CD4-positive, CD25-positive, alpha-beta regulatory T cell (primary cell): Measurements from ENCODE around the gene PRX. TPM values are rescaled to one million over a fixed set of nuclear protein-coding genes. Genes with fewer than 3 reads are reported as not detected.

ENCODE experiments used
- ATAC-seq, 2 donors: fragments of 150-1000 bp; cut with Tn5 transposase; one replicate each; pipeline ENCODE4 v1.10.0; 2021; ENCODE audit warnings: low read depth in 2 of 2, moderate number of reproducible peaks in 2 of 2, moderate library complexity in 1 of 2
- DNase-seq, 3 donors: peaks; one replicate each; pipeline versions ENCODE4 v3.0.0 to v3.0.0-alpha.2; 2012 to 2022; ENCODE audit warnings: mixed read lengths in 1 of 3
- H3K27ac ChIP-seq: one replicate; pipeline ENCODE4 v1.7.0; 2013; ENCODE audit warnings: mild to moderate bottlenecking, low read length; ENCODE audit not compliant: insufficient read depth, poor library complexity, severe bottlenecking
- H3K27me3 ChIP-seq: one replicate; pipeline ENCODE4 v1.7.0; 2013; ENCODE audit warnings: low read length; ENCODE audit not compliant: control insufficient read depth, insufficient read depth
- H3K36me3 ChIP-seq: one replicate; pipeline ENCODE4 v1.7.0; 2013; ENCODE audit warnings: mild to moderate bottlenecking, low read length, moderate library complexity; ENCODE audit not compliant: control insufficient read depth, insufficient read depth
- H3K4me1 ChIP-seq: 2 replicates; pipeline ENCODE4 v1.7.0; 2013; ENCODE audit warnings: mild to moderate bottlenecking, low read length; ENCODE audit not compliant: insufficient read depth, control insufficient read depth, poor library complexity, severe bottlenecking
- H3K4me3 ChIP-seq: one replicate; pipeline ENCODE4 v1.7.0; 2013; ENCODE audit warnings: low read depth, mild to moderate bottlenecking, low read length, moderate library complexity
- H3K9me3 ChIP-seq, 2 experiments: 1 replicate in 1 of 2; 2 replicates in 1 of 2; pipeline ENCODE4 v1.7.0; 2013; ENCODE audit warnings: low read length in 2 of 2, mild to moderate bottlenecking in 1 of 2, moderate library complexity in 1 of 2; ENCODE audit not compliant: control insufficient read depth in 2 of 2
- H3K27ac Mint-ChIP-seq, 3 donors: one replicate each; pipeline ENCODE4 v1.8.0; 2020 to 2022; ENCODE audit warnings: mild to moderate bottlenecking in 3 of 3, mixed read lengths in 3 of 3, moderate library complexity in 2 of 3
- H3K27me3 Mint-ChIP-seq: one replicate; pipeline ENCODE4 v1.8.0; 2022; ENCODE audit warnings: mild to moderate bottlenecking, mixed read lengths
- H3K36me3 Mint-ChIP-seq: one replicate; pipeline ENCODE4 v1.8.0; 2020; ENCODE audit warnings: mixed read lengths
- H3K4me1 Mint-ChIP-seq, 4 donors: one replicate each; pipeline ENCODE4 v1.8.0; 2020 to 2022; ENCODE audit warnings: mixed read lengths in 4 of 4, mild to moderate bottlenecking in 1 of 4
- H3K4me3 Mint-ChIP-seq, 4 donors: one replicate each; pipeline ENCODE4 v1.8.0; 2020 to 2022; ENCODE audit warnings: mild to moderate bottlenecking in 4 of 4, mixed read lengths in 4 of 4, moderate library complexity in 3 of 4
- H3K9me3 Mint-ChIP-seq, 7 donors: one replicate each; pipeline ENCODE4 v1.8.0; 2020 to 2022; ENCODE audit warnings: mixed read lengths in 7 of 7, mild to moderate bottlenecking in 3 of 7, moderate library complexity in 2 of 7
- polyA plus RNA-seq, 4 donors: library from polyadenylated mRNA; unstranded; fragments of 300-500 nt; fragmentation: Illumina TruSeq; gene quantifications; one replicate each; pipeline ENCODE4 v1.2.3, GENCODE V29; 2021
- total RNA-seq: library from RNA; stranded (reverse); gene quantifications from one replicate; pipeline ENCODE4 v1.2.3, GENCODE V29; 2022

The PRX gene
- total and polyA plus RNA-seq, 5 donors from 2014 or later, result 0.08 to 1.3 (median 0.39) TPM; not detected in 1

DNA sequence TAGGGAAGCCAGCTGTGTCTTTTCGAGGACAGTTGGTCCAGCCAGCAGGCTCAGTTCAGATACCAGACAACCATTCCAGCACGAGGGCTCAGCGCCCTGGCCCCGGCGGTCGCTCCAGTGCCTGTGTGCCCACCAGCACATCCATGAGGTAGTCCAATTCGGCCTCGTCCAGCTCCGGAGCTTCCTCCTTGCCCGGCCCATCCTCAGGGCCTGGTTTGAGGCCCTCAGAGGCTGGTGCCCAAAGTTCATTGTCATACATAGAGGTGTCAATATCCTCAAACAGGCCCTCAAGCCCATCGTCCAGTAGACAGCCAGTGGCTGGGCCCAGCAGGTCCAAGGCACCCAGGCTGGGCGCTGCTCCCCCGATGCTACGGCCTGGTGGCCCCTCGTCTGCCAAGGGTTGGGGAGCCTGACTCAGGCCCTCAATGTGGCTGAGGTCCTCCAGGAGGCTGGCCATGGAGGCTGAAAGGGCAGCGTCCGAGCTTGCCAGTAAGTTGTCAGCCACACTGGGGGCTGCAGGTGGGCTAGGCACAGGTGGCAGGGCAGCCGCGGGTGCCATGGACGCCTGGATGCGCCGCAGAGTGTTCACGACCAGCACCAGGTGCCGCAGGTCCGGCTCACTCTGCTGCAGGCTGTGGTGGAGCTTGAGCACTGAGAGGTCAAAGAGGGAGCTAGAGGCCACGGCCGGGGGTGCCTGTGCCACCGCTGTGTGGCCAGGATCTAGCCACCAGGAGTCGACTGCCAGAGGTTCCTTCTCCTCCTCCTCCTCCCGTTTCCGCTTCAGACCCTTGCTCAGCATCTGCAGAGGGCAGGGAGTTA lies 9.8 kb upstream of the PRX start:
- Histone ChIP-seq H3K4me3 (no peak overlapping the region), H3K4me1 (peaks cover 42% of the 10 kb centered on the region), H3K9me3 (no peaks in the 10 kb centered on the region), H3K27ac (no peak overlapping the region), H3K36me3 (peaks cover 6% of the 10 kb centered on the region), H3K27me3 (no peaks in the 10 kb centered on the region)
- peaks cover 27% of the 10 kb centered on the region for H3K27me3 Mint-ChIP-seq
- H3K4me3 Mint-ChIP-seq, result peak overlapping the region; percentile 89 to 96 (median 93)
- H3K36me3 Mint-ChIP-seq, result no peaks in the 10 kb centered on the region
- H3K9me3 Mint-ChIP-seq, result peaks cover 0 to 2% (median 0%) of the 10 kb centered on the region in 7 donors
- ATAC-seq (no peak), DNase-seq (no peak)
- H3K27ac Mint-ChIP-seq, result peak overlapping the region in 2 of 3 donors; percentile 32 to 95
- H3K4me1 Mint-ChIP-seq, result peaks cover 0 to 42% (median 26%) of the 10 kb centered on the region in 4 donors

DNA sequence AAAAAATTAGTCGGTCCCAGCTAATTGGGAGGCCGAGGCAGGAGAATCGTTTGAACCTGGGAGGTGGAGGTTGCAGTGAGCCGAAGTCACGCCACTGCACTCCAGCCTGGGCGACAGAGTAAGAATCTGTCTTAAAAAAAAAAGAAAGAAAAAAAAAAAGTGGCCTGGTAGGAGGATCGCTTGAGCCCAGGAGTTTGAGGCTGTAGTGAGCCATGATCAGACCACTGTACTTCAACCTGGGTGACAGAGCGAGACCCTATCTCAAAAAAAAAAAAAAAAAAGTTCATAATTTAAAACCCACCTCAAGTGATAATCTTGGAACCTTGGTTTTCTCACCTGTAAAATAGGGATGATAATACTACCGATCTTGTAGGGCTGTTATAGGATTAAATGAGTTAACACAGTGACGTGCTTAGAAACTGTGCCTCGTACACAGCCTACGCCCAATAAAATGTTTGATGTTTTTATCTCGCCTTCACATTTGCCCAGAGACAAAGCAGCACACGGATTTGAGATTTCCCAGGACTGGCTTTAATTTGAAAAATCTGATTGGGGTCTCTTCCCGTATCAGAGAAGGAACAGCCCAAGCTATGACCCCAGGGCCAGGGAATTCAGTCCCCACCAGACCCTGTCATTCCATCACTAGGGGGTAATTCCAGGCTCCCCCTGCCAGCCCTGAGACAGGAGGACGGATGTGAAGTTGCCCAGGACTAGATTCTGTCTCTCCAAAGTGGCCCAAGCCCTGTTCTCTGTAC lies 9.0 kb upstream of the PRX start:
- Histone ChIP-seq H3K4me1 (peaks cover 42% of the 10 kb centered on the region), H3K36me3 (peaks cover 6% of the 10 kb centered on the region), H3K27ac (peak overlapping the region; percentile 82), H3K4me3 (no peak overlapping the region), H3K9me3 (no peaks in the 10 kb centered on the region), H3K27me3 (no peaks in the 10 kb centered on the region)
- peaks cover 0 to 2% (median 0%) of the 10 kb centered on the region in 7 donors for H3K9me3 Mint-ChIP-seq
- ATAC-seq, result no peak
- H3K4me1 Mint-ChIP-seq, result peaks cover 0 to 46% (median 28%) of the 10 kb centered on the region in 4 donors
- H3K36me3 Mint-ChIP-seq, result no peaks in the 10 kb centered on the region
- peaks cover 25% of the 10 kb centered on the region for H3K27me3 Mint-ChIP-seq
- peak overlapping the region; percentile 87 to 96 (median 90) for H3K4me3 Mint-ChIP-seq
- no peak for DNase-seq
- H3K27ac Mint-ChIP-seq, result peak overlapping the region; percentile 42 to 97 (median 95)

DNA sequence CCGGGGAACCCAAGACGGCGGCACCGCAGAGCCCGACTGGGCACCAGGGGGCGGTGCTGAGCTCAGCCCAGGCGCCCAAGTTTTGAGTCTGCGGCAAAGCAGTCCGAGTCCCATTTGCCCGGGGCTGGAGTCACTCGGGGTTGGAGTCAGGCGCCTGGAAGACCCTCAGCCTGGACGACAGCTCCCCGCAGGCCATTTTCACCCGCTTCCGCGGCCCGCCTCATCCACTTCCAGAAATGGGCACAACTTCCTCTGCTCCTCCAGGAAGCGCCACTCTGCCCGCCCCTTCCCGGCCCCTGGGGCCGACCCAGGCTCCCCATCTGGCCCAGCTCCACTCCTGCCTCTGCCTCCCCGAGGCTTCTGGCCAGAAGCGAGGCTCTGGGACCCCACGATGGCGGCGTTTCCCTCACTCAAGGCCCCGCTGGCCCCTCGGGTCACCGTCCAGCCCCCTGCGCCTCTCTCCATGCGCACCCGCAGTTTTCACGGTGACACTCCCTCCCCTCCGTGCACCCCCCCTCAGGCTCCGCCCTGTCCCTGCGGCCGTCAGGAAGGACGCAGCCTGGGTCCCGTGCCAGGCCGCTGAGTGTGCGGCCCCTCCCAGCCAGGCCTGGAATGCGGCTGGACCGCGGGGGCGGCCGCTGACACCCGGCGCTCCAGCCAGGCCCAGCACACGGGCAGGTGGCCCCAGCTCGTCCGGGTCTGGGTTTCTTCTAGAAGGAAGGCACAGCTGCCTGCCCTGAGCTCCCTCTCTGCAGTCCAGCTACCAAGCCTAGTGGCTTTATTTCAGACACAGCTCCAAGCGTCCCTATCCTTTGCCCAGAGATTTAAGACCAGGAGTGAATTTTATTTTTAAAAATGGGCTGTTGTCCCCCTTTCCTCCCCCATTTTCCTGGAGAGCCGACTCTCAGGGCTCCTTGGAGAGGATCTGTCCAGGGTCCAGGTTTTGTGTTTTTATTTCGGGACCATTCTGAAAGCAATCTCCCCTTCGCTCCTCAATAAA lies 7.9 kb upstream of the PRX start:
- H3K27me3 Mint-ChIP-seq, result peaks cover 21% of the 10 kb centered on the region
- Histone ChIP-seq H3K4me3 (peak overlapping the region; percentile 78), H3K36me3 (peaks cover 6% of the 10 kb centered on the region), H3K27ac (peak overlapping the region; percentile 82), H3K27me3 (no peaks in the 10 kb centered on the region), H3K4me1 (peaks cover 37% of the 10 kb centered on the region), H3K9me3 (no peaks in the 10 kb centered on the region)
- peak overlapping the region; percentile 94 to 97 (median 95) for H3K27ac Mint-ChIP-seq
- H3K36me3 Mint-ChIP-seq, result no peaks in the 10 kb centered on the region
- ATAC-seq (peak; percentile 33 to 44), DNase-seq (peak; percentile 68 to 78 (median 72))
- H3K4me1 Mint-ChIP-seq, result peaks cover 0 to 41% (median 27%) of the 10 kb centered on the region in 4 donors
- peak overlapping the region; percentile 87 to 96 (median 90) for H3K4me3 Mint-ChIP-seq
- H3K9me3 Mint-ChIP-seq, result peaks cover 0 to 2% (median 0%) of the 10 kb centered on the region in 7 donors

DNA sequence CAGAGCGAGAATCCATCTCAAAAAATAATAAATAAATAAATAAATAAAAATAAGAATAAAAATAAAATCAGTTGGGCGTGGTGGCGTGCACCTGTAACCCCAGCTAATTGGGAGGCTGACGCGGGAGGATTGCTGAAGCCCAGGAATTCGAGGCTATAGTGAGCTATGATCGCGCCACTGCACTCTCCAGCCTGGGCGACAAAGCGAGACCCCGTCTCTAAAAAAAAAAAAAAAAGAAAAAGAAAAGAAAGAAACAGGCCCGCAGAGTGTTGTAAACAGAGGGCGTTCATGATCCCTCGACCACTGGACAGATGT lies 7.2 kb upstream of the PRX start:
- Histone ChIP-seq H3K27ac (peak overlapping the region; percentile 82), H3K27me3 (no peaks in the 10 kb centered on the region), H3K4me3 (no peak overlapping the region), H3K36me3 (peaks cover 6% of the 10 kb centered on the region), H3K9me3 (no peaks in the 10 kb centered on the region), H3K4me1 (peaks cover 36% of the 10 kb centered on the region)
- Mint-ChIP-seq H3K4me3 (peak overlapping the region; percentile 87 to 96 (median 90)), H3K36me3 (no peaks in the 10 kb centered on the region), H3K27me3 (peaks cover 15% of the 10 kb centered on the region), H3K27ac (peak overlapping the region; percentile 92 to 95 (median 94)), H3K4me1 (peaks cover 0 to 37% (median 24%) of the 10 kb centered on the region in 4 donors), H3K9me3 (peaks cover 0 to 2% (median 0%) of the 10 kb centered on the region in 7 donors)
- no peak for DNase-seq
- ATAC-seq, result no peak

DNA sequence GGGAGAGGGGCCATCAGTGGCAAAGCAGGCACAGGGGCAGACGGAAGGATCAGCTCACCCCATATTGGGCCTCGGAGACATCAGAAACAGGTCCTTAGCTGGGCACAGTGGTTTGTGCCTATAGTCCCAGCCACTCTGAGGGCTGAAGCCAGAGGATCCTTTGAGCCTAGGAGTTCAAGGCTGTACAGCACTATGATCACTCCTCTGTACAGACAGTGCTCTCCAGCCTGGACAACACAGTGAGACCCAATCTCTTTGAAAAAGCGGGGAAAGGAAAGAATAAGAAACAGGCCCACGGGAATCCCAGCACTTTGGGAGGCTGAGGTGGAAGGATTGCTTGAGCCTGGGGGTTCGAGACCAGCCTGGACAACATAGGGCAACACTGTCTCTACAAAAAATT lies 6.6 kb upstream of the PRX start:
- H3K27ac Mint-ChIP-seq, result peak overlapping the region in 1 of 3 donors; percentile 55

DNA sequence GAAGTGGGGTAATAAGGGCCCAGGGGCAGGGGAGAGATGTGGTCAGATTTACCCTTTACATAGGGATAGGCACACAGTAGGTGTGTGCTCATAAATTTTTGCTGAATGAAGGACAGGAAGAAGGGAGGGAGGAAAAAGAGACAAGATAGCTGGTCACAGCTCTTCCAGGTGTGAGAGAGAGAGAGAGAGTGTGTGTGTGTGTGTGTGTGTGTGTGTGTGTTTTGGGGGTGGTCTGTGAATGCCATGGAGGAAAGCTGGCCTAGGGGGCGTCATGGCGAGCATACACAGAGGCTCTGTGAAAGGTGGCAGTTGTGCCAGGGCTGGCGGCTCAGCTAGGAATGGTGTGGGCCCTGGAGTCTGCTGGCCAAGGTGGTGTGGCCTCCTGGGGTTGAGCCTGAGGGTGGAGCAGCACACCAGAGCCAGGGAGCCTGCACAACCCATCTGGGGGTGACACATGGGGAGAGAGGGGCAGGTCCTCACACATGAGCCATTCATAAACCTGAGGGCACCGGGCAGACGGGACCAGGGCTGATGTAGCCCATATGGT lies 6.0 kb upstream of the PRX start:
- peaks cover 23% of the 10 kb centered on the region for H3K4me1 ChIP-seq
- ATAC-seq (no peak), DNase-seq (no peak)
- no peak overlapping the region for H3K4me3 ChIP-seq
- H3K27ac ChIP-seq, result no peak overlapping the region
- H3K9me3 ChIP-seq, result no peaks in the 10 kb centered on the region
- no peaks in the 10 kb centered on the region for H3K27me3 ChIP-seq
- no peaks in the 10 kb centered on the region for H3K36me3 Mint-ChIP-seq
- H3K4me1 Mint-ChIP-seq, result peaks cover 0 to 29% (median 17%) of the 10 kb centered on the region in 4 donors
- H3K27me3 Mint-ChIP-seq, result peaks cover 15% of the 10 kb centered on the region
- H3K27ac Mint-ChIP-seq, result peak overlapping the region in 1 of 3 donors; percentile 40
- H3K36me3 ChIP-seq, result peaks cover 6% of the 10 kb centered on the region
- peak overlapping the region; percentile 67 to 84 (median 72) for H3K4me3 Mint-ChIP-seq
- H3K9me3 Mint-ChIP-seq, result no peaks in the 10 kb centered on the region

More for the DNA sequence above, 6.6 kb upstream of the PRX start:
- H3K36me3 ChIP-seq, result peaks cover 6% of the 10 kb centered on the region
- DNase-seq, result no peak
- Mint-ChIP-seq H3K4me1 (peaks cover 0 to 34% (median 22%) of the 10 kb centered on the region in 4 donors), H3K9me3 (no peaks in the 10 kb centered on the region), H3K36me3 (no peaks in the 10 kb centered on the region), H3K27me3 (peaks cover 15% of the 10 kb centered on the region), H3K4me3 (peak overlapping the region; percentile 66 to 84 (median 76))
- H3K27ac ChIP-seq, result no peak overlapping the region
- H3K9me3 ChIP-seq, result no peaks in the 10 kb centered on the region
- no peaks in the 10 kb centered on the region for H3K27me3 ChIP-seq
- H3K4me1 ChIP-seq, result peaks cover 30% of the 10 kb centered on the region
- no peak for ATAC-seq
- H3K4me3 ChIP-seq, result no peak overlapping the region

DNA sequence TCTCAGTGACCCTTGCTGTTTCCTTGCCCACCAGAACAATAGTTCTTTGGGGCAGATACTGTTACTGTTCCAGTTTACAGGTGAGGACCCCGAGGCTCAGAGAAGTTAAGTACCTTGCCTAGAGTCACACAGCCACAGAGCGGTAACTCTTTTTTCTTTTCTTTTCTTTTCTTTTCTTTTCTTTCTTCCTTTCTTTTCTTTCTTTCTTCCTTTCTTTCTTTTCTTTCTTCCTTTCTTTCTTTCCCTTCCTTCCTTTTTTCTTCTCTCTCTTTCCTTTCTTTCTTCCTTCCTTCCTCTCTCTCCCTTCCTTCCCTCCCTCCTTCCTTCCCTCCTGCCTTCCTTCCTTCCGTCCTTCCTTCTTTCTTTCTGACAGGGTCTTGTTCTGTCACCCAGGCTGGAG lies 4.9 kb upstream of the PRX start:
- Histone ChIP-seq H3K9me3 (no peaks in the 10 kb centered on the region), H3K27me3 (no peaks in the 10 kb centered on the region), H3K36me3 (peaks cover 6% of the 10 kb centered on the region), H3K4me1 (peaks cover 18% of the 10 kb centered on the region), H3K27ac (no peak overlapping the region), H3K4me3 (no peak overlapping the region)
- Mint-ChIP-seq H3K4me1 (peaks cover 0 to 28% (median 15%) of the 10 kb centered on the region in 4 donors), H3K27ac (peak overlapping the region in 2 of 3 donors; percentile 23 to 54), H3K4me3 (peak overlapping the region in 1 of 4 donors; percentile 76), H3K27me3 (peaks cover 15% of the 10 kb centered on the region), H3K9me3 (no peaks in the 10 kb centered on the region), H3K36me3 (no peaks in the 10 kb centered on the region)
- DNase-seq (no peak), ATAC-seq (no peak)
